Measurements from ENCODE around the gene RBBP4. TPM values are rescaled to one million over a fixed set of nuclear protein-coding genes. Genes with fewer than 3 reads are reported as not detected.
A peak's percentile ranks its signal among the peaks of the same experiment; 100 is the strongest.

Gene RBBP4
- total and polyA plus RNA-seq, 2 donors (not counting 1 experiment from before 2014, with no cell fraction given), result 69.9 to 204 TPM

DNA sequence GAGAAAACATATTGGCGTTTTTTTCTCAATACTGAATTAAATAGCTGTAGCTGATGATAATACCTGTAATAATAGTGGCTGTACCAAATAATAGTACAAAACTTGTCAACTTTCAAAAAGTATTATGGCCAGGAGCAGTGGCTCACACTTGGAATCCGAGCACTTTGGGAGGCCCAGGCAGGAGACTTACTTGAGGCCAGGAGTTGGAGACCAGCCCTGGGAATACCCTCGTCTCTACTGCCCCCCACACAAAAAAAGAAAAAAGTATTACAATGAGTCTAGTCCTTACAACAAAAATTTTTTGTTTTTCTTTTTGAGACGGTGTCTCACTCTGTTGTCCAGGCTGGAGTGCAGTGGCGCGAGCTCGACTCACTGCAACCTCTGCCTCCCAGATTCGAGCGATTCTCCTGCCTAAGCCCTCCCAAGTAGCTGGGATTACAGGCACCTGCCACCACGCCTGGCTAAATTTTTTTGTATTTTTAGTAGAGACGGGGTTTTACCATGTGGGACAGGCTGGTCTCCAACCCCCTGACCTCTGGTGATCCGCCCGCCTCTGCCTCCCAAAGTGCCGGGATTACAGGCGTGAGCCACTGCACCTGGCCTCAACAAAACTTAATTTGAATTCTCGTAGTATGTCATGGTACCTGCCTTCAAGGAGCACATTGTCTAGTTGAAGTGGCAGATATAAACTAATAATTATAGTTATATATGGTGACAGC is 1.4 kb downstream of the RBBP4 start:
- Histone ChIP-seq H3K27me3 (replicated peaks in 1 of 4; ENCODE audit: control extremely low read depth in 1 of 4, control insufficient read depth in 3 of 4, insufficient read depth in 4 of 4, low read length in 3 of 4) (no peaks in the 10 kb centered on the region), H3K79me2 (ENCODE audit: control insufficient read depth, insufficient read depth, low read length) (peaks cover 78% of the 10 kb centered on the region), H3K9me3 (ENCODE audit: control extremely low read depth in 1 of 3, control insufficient read depth in 2 of 3, insufficient read depth in 1 of 3, low read length in 2 of 3) (no peaks in the 10 kb centered on the region), H3K4me1 (ENCODE audit: control insufficient read depth in 2 of 2, insufficient read depth in 2 of 2, low read length in 2 of 2) (peaks cover 21 to 31% of the 10 kb centered on the region in 2 donors), H3K4me3 (ENCODE audit: control extremely low read depth in 1 of 5, extremely low read depth in 1 of 5, insufficient read depth in 1 of 5, low read depth in 2 of 5, low read length in 4 of 5) (peak overlapping the region in 3 of 5 experiments; percentile 77 to 96 (median 81)), H3K4me2 (replicated peaks; ENCODE audit: low read depth, low read length, poor library complexity, severe bottlenecking) (peak overlapping the region; percentile 98), H3K27ac (ENCODE audit: low read length in 2 of 2) (peak overlapping the region; percentile 91 to 100), H3K36me3 (replicated peaks in 1 of 2; ENCODE audit: control extremely low read depth in 1 of 2, control insufficient read depth in 1 of 2, extremely low read depth in 1 of 2, insufficient read depth in 2 of 2, low read length in 1 of 2) (peaks cover 2 to 39% of the 10 kb centered on the region in 2 experiments), H2AFZ (ENCODE audit: insufficient read depth, low read depth, low read length, poor library complexity, severe bottlenecking) (peak overlapping the region; percentile 79), H3K9ac (ENCODE audit: low read length) (peak overlapping the region; percentile 88), H4K20me1 (ENCODE audit: control insufficient read depth, insufficient read depth, low read length, poor library complexity, severe bottlenecking) (peaks cover 33% of the 10 kb centered on the region)
- TF ChIP-seq, protein P1, sequence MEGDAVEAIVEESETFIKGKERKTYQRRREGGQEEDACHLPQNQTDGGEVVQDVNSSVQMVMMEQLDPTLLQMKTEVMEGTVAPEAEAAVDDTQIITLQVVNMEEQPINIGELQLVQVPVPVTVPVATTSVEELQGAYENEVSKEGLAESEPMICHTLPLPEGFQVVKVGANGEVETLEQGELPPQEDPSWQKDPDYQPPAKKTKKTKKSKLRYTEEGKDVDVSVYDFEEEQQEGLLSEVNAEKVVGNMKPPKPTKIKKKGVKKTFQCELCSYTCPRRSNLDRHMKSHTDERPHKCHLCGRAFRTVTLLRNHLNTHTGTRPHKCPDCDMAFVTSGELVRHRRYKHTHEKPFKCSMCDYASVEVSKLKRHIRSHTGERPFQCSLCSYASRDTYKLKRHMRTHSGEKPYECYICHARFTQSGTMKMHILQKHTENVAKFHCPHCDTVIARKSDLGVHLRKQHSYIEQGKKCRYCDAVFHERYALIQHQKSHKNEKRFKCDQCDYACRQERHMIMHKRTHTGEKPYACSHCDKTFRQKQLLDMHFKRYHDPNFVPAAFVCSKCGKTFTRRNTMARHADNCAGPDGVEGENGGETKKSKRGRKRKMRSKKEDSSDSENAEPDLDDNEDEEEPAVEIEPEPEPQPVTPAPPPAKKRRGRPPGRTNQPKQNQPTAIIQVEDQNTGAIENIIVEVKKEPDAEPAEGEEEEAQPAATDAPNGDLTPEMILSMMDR (IDR thresholded peaks at IDR 0.05), result no peak
- TF ChIP-seq EZH2 (IDR thresholded peaks at IDR 0.05; ENCODE audit: borderline replicate concordance, insufficient read depth, low read depth, low read length, poor library complexity, severe bottlenecking), result no peak
- WGBS (ENCODE audit: insufficient coverage), result 91% methylated on average over 13 of the region's 16 CpGs
- ChIA-PET CTCF (interaction anchor here (0.8 kb wide), 1 partner anchor 39 kb away, joined by 4 read pairs; no protein-coding TSS in a partner anchor), POLR2A (no interaction called here)
- no peaks in the 10 kb centered on the region for H3K9me3 Mint-ChIP-seq (ENCODE audit: insufficient read depth)
- peak overlapping the region; percentile 100 for H3K27ac Mint-ChIP-seq
- H3K4me1 Mint-ChIP-seq, result peaks cover 58% of the 10 kb centered on the region
- H3K4me3 Mint-ChIP-seq, result peak overlapping the region; percentile 98
- no peak for DNase-seq
- intact Hi-C loops (cut with micrococcal nuclease), result loop anchor here (5.0 kb wide), 4 partner anchors 130 to 640 kb away; partner anchors contain the start of genes KHDRBS1, RNF19B and TRIM62
- no peak for ATAC-seq (ENCODE audit: low read depth)
- no peaks in the 10 kb centered on the region for H3K27me3 Mint-ChIP-seq

DNA sequence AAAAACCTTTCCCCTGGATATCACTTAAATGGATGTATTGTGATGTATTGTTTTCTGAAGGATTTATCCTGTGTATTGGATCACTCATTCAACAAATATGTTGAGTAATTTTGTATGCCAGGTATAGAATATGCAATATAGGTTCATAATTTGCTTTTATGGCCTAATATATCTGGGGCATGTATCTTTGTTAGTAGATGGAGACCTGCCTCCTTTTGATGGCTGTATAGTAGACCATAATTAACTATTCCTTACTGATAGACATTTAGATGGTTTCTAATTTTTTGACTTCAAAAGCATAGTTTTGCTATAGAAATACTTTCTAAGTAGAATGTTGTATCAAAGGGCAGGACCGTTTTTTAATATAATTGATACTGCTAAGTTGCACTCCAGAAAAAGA is 8.6 kb downstream of the RBBP4 start:
- DNase-seq, result no peak
- no peaks in the 10 kb centered on the region for H3K27me3 ChIP-seq (replicated peaks in 1 of 4; ENCODE audit: control extremely low read depth in 1 of 4, control insufficient read depth in 3 of 4, insufficient read depth in 4 of 4, low read length in 3 of 4)
- WGBS (ENCODE audit: insufficient coverage), result no CpG with 5 or more reads among the region's 1 CpG
- no peak for ATAC-seq (ENCODE audit: low read depth)
- no peak for TF ChIP-seq EZH2 (IDR thresholded peaks at IDR 0.05; ENCODE audit: borderline replicate concordance, insufficient read depth, low read depth, low read length, poor library complexity, severe bottlenecking)
- TF ChIP-seq, protein P1 (IDR thresholded peaks at IDR 0.05), result no peak
- Mint-ChIP-seq H3K27me3 (no peaks in the 10 kb centered on the region), H3K9me3 (ENCODE audit: insufficient read depth) (no peaks in the 10 kb centered on the region), H3K4me1 (peaks cover 22% of the 10 kb centered on the region), H3K4me3 (no peak overlapping the region), H3K27ac (no peak overlapping the region)
- H4K20me1 ChIP-seq (ENCODE audit: control insufficient read depth, insufficient read depth, low read length, poor library complexity, severe bottlenecking), result peaks cover 37% of the 10 kb centered on the region
- ChIA-PET CTCF (interaction anchor here (0.9 kb wide), 1 partner anchor 9 kb away, joined by 3 read pairs; the partner anchor contains the start of gene RBBP4), POLR2A (interaction anchor here (2.6 kb wide), 1 partner anchor 9 kb away, joined by 7 read pairs; the partner anchor contains the start of gene RBBP4)
- peaks cover 5 to 15% of the 10 kb centered on the region in 2 donors for H3K4me1 ChIP-seq (ENCODE audit: control insufficient read depth in 2 of 2, insufficient read depth in 2 of 2, low read length in 2 of 2)
- no peaks in the 10 kb centered on the region for H3K9me3 ChIP-seq (ENCODE audit: control extremely low read depth in 1 of 3, control insufficient read depth in 2 of 3, insufficient read depth in 1 of 3, low read length in 2 of 3)
- no peak overlapping the region for H3K9ac ChIP-seq (ENCODE audit: low read length)
- peaks cover 63% of the 10 kb centered on the region for H3K79me2 ChIP-seq (ENCODE audit: control insufficient read depth, insufficient read depth, low read length)
- no peak overlapping the region for H3K4me2 ChIP-seq (replicated peaks; ENCODE audit: low read depth, low read length, poor library complexity, severe bottlenecking)
- peaks cover 15 to 63% of the 10 kb centered on the region in 2 experiments for H3K36me3 ChIP-seq (replicated peaks in 1 of 2; ENCODE audit: control extremely low read depth in 1 of 2, control insufficient read depth in 1 of 2, extremely low read depth in 1 of 2, insufficient read depth in 2 of 2, low read length in 1 of 2)
- intact Hi-C loops (cut with micrococcal nuclease), result no loop called here
- H3K27ac ChIP-seq (ENCODE audit: low read length in 2 of 2), result no peak overlapping the region
- no peak overlapping the region for H2AFZ ChIP-seq (ENCODE audit: insufficient read depth, low read depth, low read length, poor library complexity, severe bottlenecking)
- H3K4me3 ChIP-seq (ENCODE audit: control extremely low read depth in 1 of 5, extremely low read depth in 1 of 5, insufficient read depth in 1 of 5, low read depth in 2 of 5, low read length in 4 of 5), result no peak overlapping the region

All from B cell (primary cell).